GM19043 (cell line): ENCODE measurements around the gene SLC22A2.
"Not testable (repeated sequence)": the region's sequence is repeated elsewhere in the genome, so short reads cannot be mapped to it uniquely, and the experiment has no call there.

ENCODE experiments used
- ATAC-seq: cut with Tn5 transposase; IDR thresholded peaks from one replicate; pipeline ENCODE4 v1.9.1; 2021; ENCODE audit warnings: low read depth; ENCODE audit not compliant: unreplicated experiment

SLC22A2 gene

DNA sequence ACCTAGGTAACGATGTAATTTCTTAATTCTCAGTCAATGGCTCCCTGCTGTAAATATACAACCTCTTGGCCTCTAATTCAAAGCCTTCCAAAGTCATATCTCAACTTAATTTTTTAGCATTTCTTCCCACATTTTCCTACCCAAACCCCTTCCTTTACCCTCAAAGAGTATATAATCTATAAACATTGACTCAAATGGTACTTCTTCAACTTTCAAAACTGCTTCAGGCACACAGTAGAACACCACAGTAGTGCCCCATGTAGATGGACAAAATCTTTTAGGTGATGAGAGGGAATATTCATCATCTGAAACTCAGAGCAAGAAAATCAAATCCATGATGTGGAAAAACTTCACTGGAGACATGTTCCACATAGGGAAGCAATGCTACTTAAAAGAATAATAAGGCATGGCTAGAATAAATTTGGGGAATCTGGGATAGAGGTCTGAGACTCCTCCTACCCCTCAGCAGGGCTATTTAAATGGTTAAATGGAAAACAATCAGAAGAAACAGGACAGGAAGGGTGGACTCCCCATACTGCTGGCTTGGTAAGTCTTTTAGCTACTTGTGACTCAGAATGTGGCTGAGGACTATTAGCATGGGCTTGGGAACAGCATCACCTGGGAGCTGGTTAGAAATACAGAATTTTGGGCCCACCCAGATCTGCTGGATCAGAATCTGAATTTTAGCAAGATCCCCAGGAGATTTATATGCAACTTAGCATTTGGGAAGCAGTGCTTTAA, 6.4 kb downstream of the SLC22A2 start:
- no peak for ATAC-seq

DNA sequence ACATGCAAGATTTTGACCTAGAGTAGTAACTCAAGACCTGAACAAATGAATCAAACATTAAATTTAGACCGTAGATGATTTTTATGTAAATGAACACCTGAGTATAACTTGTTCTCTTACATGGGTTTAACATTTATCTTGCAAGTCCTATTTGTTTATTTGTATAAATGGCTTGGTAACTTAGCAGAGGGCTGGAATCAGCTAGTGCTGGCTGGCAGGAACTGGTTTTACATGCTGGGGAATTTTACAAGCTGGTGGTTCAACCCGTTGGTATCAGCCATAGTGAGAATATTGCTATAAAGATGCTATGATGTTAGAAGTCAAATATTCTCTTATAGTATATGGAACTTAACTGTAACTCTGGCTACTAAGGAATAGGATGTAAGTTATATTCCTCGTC, 8.9 kb downstream of the SLC22A2 start:
- no peak for ATAC-seq

DNA sequence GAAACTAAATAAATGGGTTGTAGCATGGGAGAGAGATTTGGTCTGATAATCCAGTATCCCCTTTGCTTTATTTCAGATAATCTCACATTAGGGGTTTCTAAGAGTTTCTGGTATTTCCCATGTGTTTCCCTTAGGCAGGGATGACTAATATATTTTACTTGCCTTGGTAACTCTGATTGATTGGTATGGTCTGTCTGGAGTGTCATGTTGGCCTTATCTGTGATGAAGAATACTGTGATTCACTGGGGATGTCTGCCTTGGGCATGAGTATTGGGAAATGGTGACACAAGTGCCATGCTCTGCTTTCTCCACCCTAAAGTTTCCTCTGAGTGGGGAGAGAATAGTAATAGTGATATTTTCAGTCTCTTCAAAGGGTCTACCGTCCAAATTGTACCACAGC, 10.1 kb downstream of the SLC22A2 start:
- no peak for ATAC-seq

DNA sequence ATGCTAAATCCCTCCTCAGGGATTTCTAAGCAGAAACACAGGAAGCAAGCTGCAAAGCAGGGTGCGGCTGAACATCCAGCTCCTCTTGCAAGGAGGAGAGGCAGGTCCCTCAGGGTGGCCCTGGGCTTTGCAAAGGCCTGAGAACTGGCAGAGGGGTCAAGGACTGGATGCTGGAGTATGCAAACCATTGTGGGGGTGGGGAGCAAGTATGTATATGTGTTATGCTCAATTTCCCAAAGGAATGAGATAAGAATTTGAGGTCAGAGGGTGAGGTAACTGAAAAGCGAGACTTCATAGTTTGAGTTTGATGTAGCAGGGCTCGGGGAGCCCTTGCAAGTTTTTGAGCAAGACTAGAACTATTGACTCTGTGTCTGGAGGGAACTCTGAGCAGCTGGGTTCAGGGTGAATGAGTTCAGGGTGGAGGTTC, 11.2 kb downstream of the SLC22A2 start:
- no peak for ATAC-seq

DNA sequence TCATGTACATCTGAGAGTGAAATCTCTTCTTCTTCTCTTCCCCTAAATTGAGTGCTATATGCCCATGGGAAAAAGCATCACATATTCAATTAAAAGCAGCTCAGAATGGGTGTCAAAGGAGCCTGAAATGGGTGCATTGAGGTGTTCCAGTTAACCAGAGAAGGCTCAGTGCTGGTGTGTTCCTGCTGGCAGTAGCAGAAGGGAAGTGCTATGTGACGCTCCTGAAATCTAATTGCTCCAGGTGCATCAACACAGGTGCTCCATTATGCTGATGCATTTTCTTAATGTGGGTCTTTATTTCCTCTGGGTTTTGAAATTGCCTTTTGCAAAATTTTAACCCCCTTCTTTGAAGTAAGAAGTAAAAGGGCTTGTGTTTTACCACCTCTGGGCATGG, 17.9 kb downstream of the SLC22A2 start:
- no peak for ATAC-seq

DNA sequence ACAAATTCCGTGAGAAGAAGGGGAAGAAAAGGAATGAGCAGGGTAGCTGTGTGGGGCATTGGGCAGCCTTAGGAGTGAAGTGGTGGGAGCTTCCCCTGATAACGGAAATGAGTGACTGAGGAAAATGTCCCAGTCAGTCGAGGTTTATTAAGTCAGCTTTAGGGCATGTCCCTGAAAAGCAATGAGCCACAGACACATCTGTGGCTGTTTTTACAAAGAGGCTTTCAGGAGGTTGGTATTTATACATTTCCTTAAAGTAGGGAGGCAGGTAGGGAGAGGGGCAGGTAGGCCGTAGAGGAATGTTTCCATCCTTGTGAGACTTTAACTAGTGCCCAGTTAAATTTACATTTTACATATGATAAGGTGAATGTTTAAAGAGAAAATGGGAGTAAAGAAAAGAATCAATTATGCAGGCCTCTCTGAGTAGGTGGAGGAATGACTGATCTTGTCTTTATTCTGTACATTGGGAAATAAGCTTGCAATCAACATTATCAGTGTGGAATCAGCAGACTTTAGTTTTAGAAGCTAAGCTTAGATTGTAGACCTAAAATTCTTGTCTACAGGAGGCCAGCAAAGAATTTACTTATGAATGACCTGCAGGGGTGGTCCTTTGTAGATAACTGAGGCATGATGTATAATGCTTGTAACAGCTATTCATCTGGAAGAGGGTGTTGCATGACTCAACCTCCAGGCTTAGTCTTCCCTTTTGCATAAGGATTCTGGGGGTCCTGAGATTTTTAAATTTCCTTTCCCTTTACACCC, 18.5 kb downstream of the SLC22A2 start:
- ATAC-seq: no peak

DNA sequence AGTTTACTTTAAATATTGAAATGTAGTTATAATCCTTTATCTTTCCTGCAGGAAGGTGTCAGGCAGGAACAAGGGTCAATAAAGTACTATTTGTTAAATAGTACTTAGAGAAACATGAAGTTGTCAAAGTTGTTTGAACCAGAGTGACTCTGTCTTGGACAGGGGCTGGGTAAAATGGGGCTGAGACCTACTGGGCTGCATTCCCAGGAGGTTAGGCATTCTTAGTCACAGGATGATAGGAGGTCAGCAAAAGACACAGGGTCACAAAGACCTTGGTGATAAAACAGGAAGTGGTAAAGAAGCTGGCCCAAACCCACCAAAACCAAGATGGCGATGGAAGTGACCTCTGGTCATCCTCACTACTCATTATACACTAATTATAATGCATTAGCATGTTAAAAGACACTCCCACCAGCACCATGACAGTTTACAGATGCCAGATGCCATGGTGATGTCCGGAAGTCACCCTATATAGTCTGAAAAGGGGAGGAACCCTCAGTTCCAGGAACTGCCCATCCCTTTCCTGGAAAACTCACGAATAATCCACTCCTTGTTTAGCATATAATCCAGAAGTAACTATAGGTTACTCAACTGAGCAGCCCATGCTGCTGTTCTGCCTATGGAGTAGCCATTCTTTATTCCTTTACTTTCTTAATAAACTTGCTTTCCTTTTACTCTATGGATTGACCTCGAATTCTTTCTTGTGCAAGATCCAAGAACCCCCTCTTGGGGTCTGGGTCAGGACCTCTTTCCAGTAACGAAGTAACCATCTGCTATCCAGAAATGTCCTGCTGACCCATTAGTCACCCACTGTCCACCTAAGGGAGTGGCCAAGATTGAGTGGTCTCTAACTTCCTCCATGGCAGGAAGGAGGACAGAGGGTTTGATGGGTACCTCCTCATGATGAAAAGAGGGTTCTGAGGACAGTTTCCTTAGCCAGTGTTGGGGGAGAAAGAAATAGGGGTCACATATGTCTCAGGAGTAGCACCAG, 19.6 kb downstream of the SLC22A2 start:
- ATAC-seq: no peak

DNA sequence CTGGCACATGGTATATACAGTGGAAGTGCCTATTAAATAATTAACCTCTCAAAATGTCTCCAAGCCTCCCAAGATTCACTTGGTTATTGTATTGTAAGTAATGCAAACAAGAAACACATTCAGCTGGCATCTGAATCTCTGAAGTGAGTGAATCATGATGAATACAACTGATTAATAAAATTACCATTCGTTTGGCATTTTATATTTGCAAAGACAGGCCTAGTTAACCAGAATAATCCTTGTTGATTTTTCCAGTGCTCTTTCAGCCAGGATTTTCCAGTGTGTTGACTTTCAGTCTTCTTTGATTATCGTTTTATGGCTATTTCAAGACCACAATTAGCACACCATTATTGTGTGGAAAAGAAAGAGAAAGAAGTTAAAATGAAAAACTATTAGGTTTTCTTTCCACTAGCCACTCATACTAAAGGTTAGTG, 20.3 kb downstream of the SLC22A2 start:
- ATAC-seq: no peak

DNA sequence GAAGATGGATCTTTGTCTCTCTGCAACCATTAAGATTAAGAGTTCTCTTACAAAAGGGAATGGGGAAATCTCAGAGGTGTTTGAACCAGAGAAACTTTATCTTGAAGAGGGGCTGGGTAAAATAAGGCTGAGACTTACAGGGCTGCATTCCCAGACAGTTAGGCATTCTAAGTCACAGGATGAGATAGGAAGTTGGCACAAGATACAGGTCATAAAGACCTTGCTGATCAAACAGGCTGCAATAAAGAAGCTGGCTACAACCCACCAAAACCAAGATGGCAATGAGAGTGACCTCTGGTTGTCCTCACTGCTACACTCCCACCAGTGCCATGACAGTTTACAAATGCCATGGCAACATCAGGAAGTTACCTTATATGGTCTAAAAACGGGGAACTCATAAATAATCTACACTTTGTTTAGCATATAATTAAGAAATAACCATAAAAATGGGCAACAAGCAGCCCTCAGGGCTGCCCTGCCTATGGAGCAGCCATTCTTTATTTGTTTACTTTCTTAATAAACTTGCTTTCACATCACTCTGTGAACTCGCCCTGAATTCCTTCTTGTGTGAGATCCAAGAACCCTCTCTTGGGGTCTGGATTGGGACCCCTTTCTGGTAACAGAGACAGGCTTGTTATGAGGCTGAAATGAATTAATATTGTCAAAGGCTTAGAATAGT, 20.9 kb downstream of the SLC22A2 start:
- ATAC-seq: not testable (repeated sequence)

DNA sequence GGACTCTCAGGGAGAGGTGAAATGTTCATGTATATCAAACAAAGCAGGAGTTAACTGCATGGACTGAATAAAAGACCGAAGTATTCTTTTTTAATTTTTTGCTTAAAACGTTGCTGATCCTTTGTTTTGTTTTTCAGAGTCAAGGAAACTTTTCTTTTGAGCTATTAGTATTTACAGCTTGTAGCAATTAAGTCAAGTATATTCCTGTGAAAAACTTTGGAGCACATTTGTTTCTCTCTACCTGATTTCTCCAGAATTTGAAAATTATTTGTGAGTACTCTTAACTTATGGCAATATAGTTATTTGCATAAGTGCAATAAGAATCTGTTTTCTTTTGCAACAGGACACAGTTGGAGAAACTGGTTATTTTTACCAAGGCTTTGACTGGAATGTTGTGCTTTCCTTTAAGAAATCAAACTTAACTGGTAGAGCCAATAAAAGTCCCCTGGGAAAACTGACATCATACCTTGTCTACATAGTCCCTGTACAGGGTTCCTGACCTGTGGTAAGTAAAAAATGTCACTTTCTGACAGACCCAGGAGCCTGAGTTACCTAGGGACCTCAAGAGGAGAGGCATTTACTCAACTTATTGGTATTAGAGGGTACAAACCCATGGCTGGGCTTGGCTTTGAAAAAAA, 22.3 kb downstream of the SLC22A2 start:
- not testable (repeated sequence) for ATAC-seq

DNA sequence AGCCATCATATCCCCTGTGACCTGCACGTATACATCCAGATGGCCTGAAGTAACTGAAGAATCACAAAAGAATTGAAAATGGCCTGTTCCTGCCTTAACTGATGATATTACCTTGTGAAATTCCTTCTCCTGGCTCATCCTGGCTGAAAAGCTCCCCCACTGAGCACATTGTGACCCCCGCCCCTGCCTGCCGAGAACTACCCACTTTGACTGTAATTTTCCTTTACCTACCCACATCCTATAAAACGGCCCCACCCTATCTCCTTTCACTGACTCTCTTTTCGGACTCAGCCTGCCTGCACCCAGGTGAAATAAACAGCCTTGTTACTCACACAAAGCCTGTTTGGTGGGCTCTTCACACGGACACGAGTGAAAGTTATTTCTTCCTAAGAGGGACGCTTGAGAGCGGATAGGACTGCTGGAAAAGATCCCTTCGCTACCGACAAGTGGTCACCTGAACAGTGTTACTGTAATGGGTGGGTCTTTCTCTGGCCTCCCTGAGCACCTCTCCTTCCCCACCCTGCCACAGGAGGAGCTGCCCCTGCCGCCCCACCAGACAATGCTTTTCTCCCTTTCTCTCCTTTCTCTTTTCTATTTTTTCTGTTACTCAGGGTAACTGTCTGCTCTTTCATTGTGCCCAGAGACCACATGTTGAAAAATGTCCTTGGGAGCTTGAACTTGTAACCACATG, 24.5 kb downstream of the SLC22A2 start:
- not testable (repeated sequence) for ATAC-seq

DNA sequence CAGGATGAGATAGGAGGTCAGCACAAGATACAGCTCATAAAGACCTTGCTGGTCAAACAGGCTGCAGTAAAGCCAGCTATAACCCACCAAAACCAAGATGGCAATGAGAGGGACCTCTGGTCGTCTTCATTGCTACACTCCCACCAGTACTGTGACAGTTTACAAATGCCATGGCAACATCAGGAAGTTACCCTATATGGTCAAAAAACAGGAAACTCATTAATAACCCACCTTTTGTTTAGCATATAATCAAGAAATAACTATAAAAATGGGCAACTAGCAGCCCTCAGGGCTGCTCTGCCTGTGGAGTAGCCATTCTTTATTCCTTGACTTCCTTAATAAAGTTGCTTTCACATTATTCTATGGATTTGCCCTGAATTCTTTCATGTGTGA, 30.9 kb downstream of the SLC22A2 start:
- ATAC-seq: no peak

DNA sequence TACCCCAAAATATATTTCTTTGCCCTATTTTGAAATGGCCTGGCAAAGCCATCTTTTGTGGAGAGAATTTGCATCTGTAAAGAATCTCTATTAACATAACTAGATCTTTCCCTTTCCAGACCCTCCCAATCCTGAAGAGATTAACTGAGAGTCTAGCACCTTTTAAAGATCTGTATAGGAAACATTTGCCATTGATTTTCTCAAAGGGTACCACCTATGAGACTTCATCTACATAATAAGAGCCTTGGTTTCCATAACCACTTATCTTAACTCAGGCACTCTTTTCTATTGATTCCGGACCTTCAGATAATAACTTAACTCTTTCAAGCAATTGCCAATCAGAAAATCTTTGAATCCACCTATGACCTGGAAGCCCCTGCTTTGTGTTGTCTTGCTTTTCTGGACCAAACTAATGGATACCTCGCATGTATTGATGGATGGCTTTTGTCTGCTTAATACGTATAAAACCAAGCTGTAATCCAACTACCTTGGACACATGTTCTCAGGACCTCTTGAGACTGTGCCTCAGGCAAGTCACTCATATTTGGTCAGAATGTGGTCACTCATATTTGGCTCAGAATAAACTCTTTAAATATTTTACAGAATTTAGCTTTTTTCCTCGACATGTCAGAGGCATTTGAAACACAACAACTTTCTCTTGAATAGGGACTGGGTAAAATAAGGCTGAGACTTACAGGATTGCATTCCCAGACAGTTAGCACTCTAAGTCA, 31.4 kb downstream of the SLC22A2 start:
- ATAC-seq: no peak

DNA sequence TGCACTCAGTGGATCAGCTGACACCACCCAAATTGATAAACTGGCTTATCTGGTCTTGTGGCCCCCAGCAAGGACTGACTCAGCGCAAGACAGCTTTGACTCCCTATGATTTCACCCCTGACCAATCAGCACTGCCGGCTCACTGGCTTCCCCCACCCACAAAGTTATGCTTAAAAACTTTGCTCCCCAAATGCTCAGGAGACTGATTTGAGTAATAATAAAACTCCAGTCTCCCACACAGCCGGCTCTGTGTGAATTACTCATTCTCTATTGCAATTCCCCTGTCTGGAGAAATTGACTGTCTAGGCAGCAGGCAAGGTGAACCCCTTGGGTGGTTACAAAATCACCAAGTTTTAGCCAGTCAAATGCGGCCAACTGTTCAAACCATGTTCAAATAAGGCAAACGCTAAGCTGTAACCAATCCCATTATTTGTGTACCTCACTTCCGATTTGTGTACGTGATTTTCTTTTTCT, 32.5 kb downstream of the SLC22A2 start:
- ATAC-seq: no peak

DNA sequence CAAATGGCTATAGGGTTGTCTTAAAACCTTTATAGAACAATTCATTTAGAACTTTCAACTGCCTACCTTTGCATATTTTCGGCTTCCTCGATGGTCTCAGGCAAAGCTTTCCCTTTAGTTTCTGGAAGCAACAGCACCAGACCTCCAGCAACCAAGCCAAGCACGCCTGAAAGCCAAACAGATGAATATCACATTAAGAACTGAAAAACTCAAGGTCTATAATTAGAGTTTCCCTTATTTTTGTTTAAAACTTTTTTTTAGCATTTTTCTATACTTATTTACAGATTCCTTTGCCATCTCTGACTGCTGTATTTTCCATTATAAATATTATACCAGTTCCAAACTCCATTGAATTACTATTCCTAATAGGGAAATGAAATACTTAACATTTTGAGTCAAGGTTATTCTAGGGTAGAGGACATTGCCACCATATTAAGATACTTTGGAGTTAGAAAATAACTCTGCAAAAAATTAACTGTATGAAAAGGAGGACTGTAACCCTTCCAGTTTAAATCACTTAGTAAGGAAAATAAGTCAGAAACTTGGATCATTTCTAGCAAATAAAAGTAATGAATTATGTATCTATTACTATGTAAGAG, 33.9 kb downstream of the SLC22A2 start:
- ATAC-seq: no peak

DNA sequence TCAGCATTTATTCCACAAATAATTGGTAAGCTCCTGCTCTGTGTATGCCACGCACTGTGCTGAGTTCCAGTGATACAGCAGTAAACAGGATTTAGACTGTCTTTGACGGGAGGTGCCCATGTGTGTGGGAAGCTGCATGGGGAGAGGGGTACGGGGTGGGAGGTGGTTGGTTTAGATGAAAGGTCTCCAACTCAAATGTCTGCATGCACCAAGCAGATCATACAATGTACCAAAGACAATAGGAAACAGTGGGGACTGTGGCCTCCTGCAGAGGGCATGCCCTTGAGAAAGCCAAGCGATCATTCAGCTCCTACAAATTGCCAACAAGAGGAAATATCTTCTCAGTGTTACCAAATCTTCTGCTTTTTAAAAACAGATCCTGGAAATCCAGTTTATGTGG, 36.1 kb downstream of the SLC22A2 start:
- ATAC-seq: no peak

DNA sequence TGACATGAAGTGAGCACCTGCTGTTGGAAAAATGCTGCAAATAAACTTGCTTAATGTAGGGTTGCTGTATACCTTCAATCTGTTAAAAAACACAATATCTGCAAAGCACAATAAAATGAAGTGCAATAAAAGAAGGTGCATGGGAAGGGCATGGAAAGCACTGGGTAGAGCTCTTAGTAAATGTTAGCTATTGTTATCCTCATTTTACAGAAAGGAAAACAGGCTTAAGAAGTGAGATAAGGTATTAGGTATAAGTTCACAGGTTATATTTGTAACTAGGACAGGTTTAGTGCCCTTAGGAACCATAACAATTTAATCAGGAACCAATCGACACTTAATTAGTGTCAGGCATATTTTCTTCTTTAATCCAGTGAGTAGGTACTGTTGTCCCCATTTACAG, 36.7 kb downstream of the SLC22A2 start:
- no peak for ATAC-seq

DNA sequence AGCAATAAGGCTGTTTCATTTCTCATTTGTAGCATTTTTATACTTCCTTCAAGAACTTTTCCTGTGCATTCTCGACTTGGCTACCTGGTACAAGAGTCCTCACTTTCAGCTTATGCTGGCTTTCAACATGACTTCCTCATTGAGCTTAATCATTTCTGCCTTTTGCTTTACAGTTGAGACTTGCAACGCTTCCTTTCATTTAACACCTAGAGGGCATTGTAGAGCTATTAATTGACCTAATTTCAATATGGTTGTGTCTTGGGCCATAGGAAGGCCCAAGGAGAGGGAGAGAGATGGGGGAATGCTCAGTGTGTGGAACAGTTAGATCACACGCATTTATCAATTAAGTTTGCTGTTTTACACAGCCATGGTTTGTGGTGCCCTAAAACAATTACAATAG, 37.2 kb downstream of the SLC22A2 start:
- ATAC-seq: peak; percentile 75
